Renal cortical epithelial cell (primary cell): ENCODE measurements around the gene SEC22A. TPM values are rescaled to one million over a fixed set of nuclear protein-coding genes. Genes with fewer than 3 reads are reported as not detected.

ENCODE experiments used
- DNase-seq: peaks from one replicate; pipeline ENCODE4 v3.0.0-alpha.2; 2011; ENCODE audit warnings: low read depth
- total RNA-seq: library from RNA; depleted of rRNA; stranded (reverse); fragments of >200 nt; gene quantifications from 2 replicates; pipeline ENCODE4 v1.2.3, GENCODE V29; 2014

The SEC22A gene
- total RNA-seq = 42.9 and 74.0 TPM in 2 replicates

- peak; percentile 88 for DNase-seq
Observed at GRCh38 chr3:123201557-123202427, at the start of gene SEC22A. SEC22A (plus strand) TSS chr3:123201943; CDS start chr3:123209218, 7,275 bp downstream.

- no peak for DNase-seq
Observed at GRCh38 chr3:123152687-123153086, 49.1 kb upstream of the SEC22A start.

GRCh38 chr3:123153125-123154019 lies 48.4 kb upstream of the SEC22A start:
- DNase-seq = no peak

GRCh38 chr3:123154020-123154985 lies 47.4 kb upstream of the SEC22A start:
- DNase-seq = no peak

GRCh38 chr3:123155471-123156011 lies 46.2 kb upstream of the SEC22A start:
- no peak for DNase-seq

GRCh38 chr3:123156276-123156995 lies 45.3 kb upstream of the SEC22A start:
- DNase-seq = no peak

- DNase-seq = no peak
Observed at GRCh38 chr3:123157209-123157597, 44.5 kb upstream of the SEC22A start.

GRCh38 chr3:123157598-123158287 lies 44.0 kb upstream of the SEC22A start:
- no peak for DNase-seq

- DNase-seq = peak; percentile 5
Observed at GRCh38 chr3:123158330-123158729, 43.4 kb upstream of the SEC22A start.

GRCh38 chr3:123158899-123159390 lies 42.8 kb upstream of the SEC22A start:
- no peak for DNase-seq

- no peak for DNase-seq
Observed at GRCh38 chr3:123159926-123160635, 41.7 kb upstream of the SEC22A start.

GRCh38 chr3:123161167-123161566 lies 40.6 kb upstream of the SEC22A start:
- no peak for DNase-seq

- DNase-seq = no peak
Observed at GRCh38 chr3:123163141-123163540, 38.6 kb upstream of the SEC22A start.

GRCh38 chr3:123165163-123165562 lies 36.6 kb upstream of the SEC22A start:
- no peak for DNase-seq

GRCh38 chr3:123167686-123168085 lies 34.1 kb upstream of the SEC22A start:
- DNase-seq = no peak

GRCh38 chr3:123168122-123168521 lies 33.6 kb upstream of the SEC22A start:
- no peak for DNase-seq

GRCh38 chr3:123168605-123169004 lies 33.1 kb upstream of the SEC22A start:
- DNase-seq = no peak

- DNase-seq = peak; percentile 83
Observed at GRCh38 chr3:123169492-123169929, 32.2 kb upstream of the SEC22A start.

GRCh38 chr3:123169930-123170329 lies 31.8 kb upstream of the SEC22A start:
- no peak for DNase-seq
